Parathyroid adenoma (tissue), 2 donors: ENCODE results near the gene RELB.

Experiments
- H2AFZ ChIP-seq: fragments of 300-600 bp; sonication (generic); one replicate; pipeline ENCODE4 v1.7.0; 2017; ENCODE audit warnings: antibody characterized with exemption, mild to moderate bottlenecking
- H3K27ac ChIP-seq: fragments of 300-600 bp; sonication (generic); one replicate; pipeline ENCODE4 v1.7.0; 2017
- H3K27me3 ChIP-seq: fragments of 300-600 bp; sonication (generic); one replicate; pipeline ENCODE4 v1.7.0; 2017; ENCODE audit warnings: low read length; ENCODE audit not compliant: control insufficient read depth, insufficient read depth
- H3K36me3 ChIP-seq: fragments of 300-600 bp; sonication (generic); one replicate; pipeline ENCODE4 v1.7.0; 2017; ENCODE audit warnings: low read length; ENCODE audit not compliant: control insufficient read depth, insufficient read depth
- H3K4me1 ChIP-seq: fragments of 300-600 bp; sonication (generic); one replicate; pipeline ENCODE4 v1.7.0; 2017; ENCODE audit warnings: control low read depth
- H3K4me2 ChIP-seq: fragments of 300-600 bp; sonication (generic); one replicate; pipeline ENCODE4 v1.7.0; 2017; ENCODE audit warnings: low read length
- H3K4me3 ChIP-seq: fragments of 300-600 bp; sonication (generic); one replicate; pipeline ENCODE4 v1.7.0; 2017; ENCODE audit warnings: low read depth, low read length
- H3K79me2 ChIP-seq: fragments of 300-600 bp; sonication (generic); one replicate; pipeline ENCODE4 v1.7.0; 2017; ENCODE audit warnings: control low read depth
- H3K9ac ChIP-seq: fragments of 300-600 bp; sonication (generic); one replicate; pipeline ENCODE4 v1.7.0; 2017; ENCODE audit warnings: mild to moderate bottlenecking
- H3K9me3 ChIP-seq: fragments of 300-600 bp; sonication (generic); one replicate; pipeline ENCODE4 v1.7.0; 2017; ENCODE audit warnings: low read length; ENCODE audit not compliant: control insufficient read depth
- CTCF ChIP-seq: fragments of 300-600 bp; sonication (generic); IDR thresholded peaks from one replicate; pipeline ENCODE4 v1.7.0; 2017; ENCODE audit warnings: antibody characterized with exemption, mild to moderate bottlenecking
- donor health status: primary hyperparathyroidism.

The RELB gene

GRCh38 chr19:45005787-45006186, 4.5 kb downstream of the RELB start:
- Histone ChIP-seq H3K9me3 (no peaks in the 10 kb centered on the region), H3K79me2 (no peaks in the 10 kb centered on the region), H3K4me2 (no peak overlapping the region), H2AFZ (no peak overlapping the region), H3K4me1 (no peaks in the 10 kb centered on the region), H3K9ac (no peak overlapping the region), H3K4me3 (no peak overlapping the region), H3K27ac (no peak overlapping the region), H3K27me3 (no peaks in the 10 kb centered on the region), H3K36me3 (no peaks in the 10 kb centered on the region)
- TF ChIP-seq CTCF: no peak

- no peak overlapping the region for H3K4me3 ChIP-seq
- H3K9me3 ChIP-seq: no peaks in the 10 kb centered on the region
- no peaks in the 10 kb centered on the region for H3K79me2 ChIP-seq
- H3K9ac ChIP-seq: no peak overlapping the region
- no peak for TF ChIP-seq CTCF
- H3K27me3 ChIP-seq: no peaks in the 10 kb centered on the region
- H3K27ac ChIP-seq: no peak overlapping the region
- H3K4me2 ChIP-seq: no peak overlapping the region
- H2AFZ ChIP-seq: no peak overlapping the region
- H3K36me3 ChIP-seq: no peaks in the 10 kb centered on the region
- no peaks in the 10 kb centered on the region for H3K4me1 ChIP-seq
Observed at GRCh38 chr19:45008552-45008951, 7.3 kb downstream of the RELB start.

GRCh38 chr19:45009625-45010255, 8.5 kb downstream of the RELB start:
- Histone ChIP-seq H3K27me3 (no peaks in the 10 kb centered on the region), H3K79me2 (no peaks in the 10 kb centered on the region), H3K4me3 (no peak overlapping the region), H3K9ac (no peak overlapping the region), H3K27ac (no peak overlapping the region), H3K4me2 (no peak overlapping the region), H3K4me1 (no peaks in the 10 kb centered on the region), H2AFZ (no peak overlapping the region), H3K9me3 (no peaks in the 10 kb centered on the region), H3K36me3 (no peaks in the 10 kb centered on the region)
- TF ChIP-seq CTCF: no peak

GRCh38 chr19:45010306-45010705, 9.0 kb downstream of the RELB start:
- Histone ChIP-seq H3K9me3 (no peaks in the 10 kb centered on the region), H3K4me1 (no peaks in the 10 kb centered on the region), H3K9ac (no peak overlapping the region), H2AFZ (no peak overlapping the region), H3K27me3 (no peaks in the 10 kb centered on the region), H3K79me2 (no peaks in the 10 kb centered on the region), H3K4me3 (no peak overlapping the region), H3K36me3 (no peaks in the 10 kb centered on the region), H3K4me2 (no peak overlapping the region), H3K27ac (no peak overlapping the region)
- TF ChIP-seq CTCF: no peak

GRCh38 chr19:45011959-45012358, 10.7 kb downstream of the RELB start:
- H3K9me3 ChIP-seq: no peaks in the 10 kb centered on the region
- no peak for TF ChIP-seq CTCF
- H2AFZ ChIP-seq: no peak overlapping the region
- H3K79me2 ChIP-seq: no peaks in the 10 kb centered on the region
- H3K4me2 ChIP-seq: no peak overlapping the region
- no peaks in the 10 kb centered on the region for H3K36me3 ChIP-seq
- no peaks in the 10 kb centered on the region for H3K4me1 ChIP-seq
- H3K27ac ChIP-seq: no peak overlapping the region
- no peak overlapping the region for H3K4me3 ChIP-seq
- no peak overlapping the region for H3K9ac ChIP-seq
- H3K27me3 ChIP-seq: no peaks in the 10 kb centered on the region
